ENCODE results near the gene CYTH3. TPM values are rescaled to one million over a fixed set of nuclear protein-coding genes. Genes with fewer than 3 reads are reported as not detected.
"Not testable (repeated sequence)": the region's sequence is repeated elsewhere in the genome, so short reads cannot be mapped to it uniquely, and the experiment has no call there.

Gene CYTH3
- total and polyA plus RNA-seq, 7 experiments from 2014 or later: 0.99 to 9.5 (median 3.1) TPM

DNA sequence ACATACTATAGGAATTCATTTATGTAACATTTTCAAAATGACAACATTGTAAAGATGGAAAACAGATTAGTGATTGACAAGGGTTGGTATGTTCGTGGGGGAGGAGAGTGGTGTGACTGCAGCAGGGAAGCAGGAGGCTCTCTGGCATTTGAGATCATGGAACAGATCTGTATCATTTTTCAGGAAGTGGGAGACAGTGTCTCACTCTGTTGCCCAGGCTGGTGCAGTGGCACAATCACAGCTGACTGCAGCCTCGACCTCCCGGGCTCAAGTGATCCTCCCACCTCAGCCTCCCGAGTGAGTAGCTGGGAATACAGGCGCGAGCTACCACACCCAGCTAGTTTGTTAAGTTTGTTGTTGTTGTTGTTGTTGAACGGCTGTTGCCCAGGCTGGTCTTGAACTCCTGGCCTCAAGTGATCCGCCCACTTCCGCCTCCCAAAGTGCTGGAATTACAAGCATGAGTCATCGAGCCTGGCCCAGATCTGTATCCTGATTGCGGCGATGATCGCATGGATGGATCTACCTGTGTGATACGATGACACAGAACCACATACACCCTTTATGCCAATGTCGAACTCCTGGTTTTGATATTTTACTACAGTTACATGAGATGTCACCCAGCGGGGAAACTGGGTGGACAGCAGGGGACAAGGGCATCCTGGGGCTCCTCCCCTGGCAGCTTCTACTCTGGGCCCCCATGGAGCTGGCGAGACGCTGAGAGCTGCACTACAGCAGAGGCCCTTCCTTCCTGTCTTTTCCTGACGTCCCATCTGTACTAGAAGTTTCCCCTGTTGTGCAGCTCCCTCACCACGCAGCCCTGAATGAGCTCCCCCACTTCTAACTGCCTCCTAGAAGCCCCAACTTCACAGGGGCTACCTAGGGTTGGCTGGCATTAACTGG, 12.3 kb upstream of the CYTH3 start:
- intact Hi-C loops (cut with micrococcal nuclease): no loop called here
- Histone ChIP-seq H3K4me3 (ENCODE audit: low read length) (no peak overlapping the region), H3K27ac (ENCODE audit: low read depth, low read length) (no peak overlapping the region), H3K36me3 (ENCODE audit: control insufficient read depth in 2 of 3, insufficient read depth in 3 of 3, low read length in 3 of 3) (no peaks in the 10 kb centered on the region), H3K9me3 (ENCODE audit: control insufficient read depth in 2 of 3, low read length in 3 of 3) (no peaks in the 10 kb centered on the region), H3K27me3 (ENCODE audit: control insufficient read depth in 2 of 2, insufficient read depth in 2 of 2, low read length in 2 of 2) (no peaks in the 10 kb centered on the region), H3K4me1 (ENCODE audit: control insufficient read depth in 2 of 2, insufficient read depth in 2 of 2, low read length in 2 of 2) (no peaks in the 10 kb centered on the region)
- peaks cover 0 to 1% (median 0%) of the 10 kb centered on the region in 7 donors for H3K4me1 Mint-ChIP-seq
- peaks cover 0 to 2% (median 0%) of the 10 kb centered on the region in 5 donors for H3K27me3 Mint-ChIP-seq
- CTCF ChIA-PET: no interaction called here
- DNase-seq (no peak), ATAC-seq (no peak)
- H3K27ac Mint-ChIP-seq: no peak overlapping the region
- H3K9me3 Mint-ChIP-seq: no peaks in the 10 kb centered on the region
- H3K36me3 Mint-ChIP-seq: no peaks in the 10 kb centered on the region
- no peak overlapping the region for H3K4me3 Mint-ChIP-seq
- POLR2A ChIA-PET: interaction anchor here (0.6 kb wide), 1 partner anchor 71 kb away, joined by 3 read pairs; no protein-coding TSS in a partner anchor

DNA sequence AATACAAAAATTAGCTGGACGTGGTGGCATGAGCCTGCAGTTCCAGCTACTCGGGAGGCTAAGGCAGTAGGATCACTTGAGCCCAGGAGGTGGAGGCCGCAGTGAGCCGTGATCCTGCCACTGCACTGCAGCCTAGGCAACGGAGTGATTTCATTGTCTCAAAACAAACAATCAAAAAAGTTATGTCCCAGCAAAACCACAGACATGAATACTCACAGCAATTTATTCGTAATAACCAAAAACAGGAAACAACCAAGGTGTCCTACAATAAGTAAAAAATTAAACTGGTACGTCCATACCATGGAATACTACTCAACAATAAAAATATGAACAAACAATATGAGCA, 11.6 kb upstream of the CYTH3 start:
- H3K9me3 ChIP-seq (ENCODE audit: control insufficient read depth in 2 of 3, low read length in 3 of 3): no peaks in the 10 kb centered on the region
- intact Hi-C loops (cut with micrococcal nuclease): no loop called here
- no peaks in the 10 kb centered on the region for H3K9me3 Mint-ChIP-seq
- H3K4me3 Mint-ChIP-seq: no peak overlapping the region
- H3K27me3 ChIP-seq (ENCODE audit: control insufficient read depth in 2 of 2, insufficient read depth in 2 of 2, low read length in 2 of 2): no peaks in the 10 kb centered on the region
- H3K27ac ChIP-seq (ENCODE audit: low read depth, low read length): no peak overlapping the region
- no peak for ATAC-seq
- POLR2A ChIA-PET: interaction anchor here (0.6 kb wide), 1 partner anchor 70 kb away, joined by 3 read pairs; no protein-coding TSS in a partner anchor
- CTCF ChIA-PET: no interaction called here
- H3K27me3 Mint-ChIP-seq: peaks cover 0 to 2% (median 0%) of the 10 kb centered on the region in 5 donors
- H3K36me3 ChIP-seq (ENCODE audit: control insufficient read depth in 2 of 3, insufficient read depth in 3 of 3, low read length in 3 of 3): no peaks in the 10 kb centered on the region
- no peak for DNase-seq
- no peaks in the 10 kb centered on the region for H3K4me1 Mint-ChIP-seq
- no peaks in the 10 kb centered on the region for H3K4me1 ChIP-seq (ENCODE audit: control insufficient read depth in 2 of 2, insufficient read depth in 2 of 2, low read length in 2 of 2)
- H3K4me3 ChIP-seq (ENCODE audit: low read length): no peak overlapping the region
- H3K27ac Mint-ChIP-seq: no peak overlapping the region
- no peaks in the 10 kb centered on the region for H3K36me3 Mint-ChIP-seq

DNA sequence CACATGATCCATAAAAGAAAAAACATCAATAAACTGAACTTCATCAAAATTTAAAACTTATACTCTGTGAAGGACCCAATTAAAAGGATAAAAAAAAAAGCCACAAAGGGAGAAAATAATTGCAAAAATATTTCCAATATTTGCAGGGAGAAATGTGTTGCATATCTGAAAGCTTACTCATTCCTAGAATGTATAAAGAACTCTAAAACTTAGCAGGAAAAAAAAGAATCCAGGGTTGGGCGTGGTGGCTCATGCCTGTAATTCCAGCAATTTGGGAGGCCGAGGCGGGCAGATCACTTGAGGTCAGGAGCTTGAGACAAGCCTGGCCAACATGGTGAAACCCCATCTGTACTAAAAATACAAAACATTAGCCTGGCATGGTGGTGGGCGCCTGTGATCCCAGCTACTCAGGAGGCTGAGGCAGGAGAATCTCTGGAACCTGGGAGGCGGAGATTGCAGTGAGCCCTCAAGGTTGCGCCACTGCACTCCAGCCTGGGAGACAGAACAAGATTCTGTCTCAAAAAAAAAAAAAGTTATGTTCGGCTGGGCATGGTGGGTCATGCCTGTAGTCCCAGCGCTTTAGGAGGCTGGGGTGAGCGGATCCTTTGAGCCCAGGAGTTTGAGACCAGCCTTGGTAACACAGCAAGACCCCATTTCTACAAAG, 11.1 kb upstream of the CYTH3 start:
- DNase-seq; CTCF ChIA-PET; H3K4me3 Mint-ChIP-seq; H3K27me3 Mint-ChIP-seq; H3K36me3 Mint-ChIP-seq; H3K36me3 ChIP-seq (ENCODE audit: control insufficient read depth in 2 of 3, insufficient read depth in 3 of 3, low read length in 3 of 3); H3K27ac ChIP-seq (ENCODE audit: low read depth, low read length); H3K4me3 ChIP-seq (ENCODE audit: low read length); H3K9me3 Mint-ChIP-seq; H3K4me1 ChIP-seq (ENCODE audit: control insufficient read depth in 2 of 2, insufficient read depth in 2 of 2, low read length in 2 of 2); H3K27me3 ChIP-seq (ENCODE audit: control insufficient read depth in 2 of 2, insufficient read depth in 2 of 2, low read length in 2 of 2); ATAC-seq; H3K27ac Mint-ChIP-seq; H3K4me1 Mint-ChIP-seq; H3K9me3 ChIP-seq (ENCODE audit: control insufficient read depth in 2 of 3, low read length in 3 of 3); intact Hi-C loops (cut with micrococcal nuclease): not testable (repeated sequence)
- POLR2A ChIA-PET: interaction anchor here (0.6 kb wide), 1 partner anchor 69 kb away, joined by 3 read pairs; no protein-coding TSS in a partner anchor

DNA sequence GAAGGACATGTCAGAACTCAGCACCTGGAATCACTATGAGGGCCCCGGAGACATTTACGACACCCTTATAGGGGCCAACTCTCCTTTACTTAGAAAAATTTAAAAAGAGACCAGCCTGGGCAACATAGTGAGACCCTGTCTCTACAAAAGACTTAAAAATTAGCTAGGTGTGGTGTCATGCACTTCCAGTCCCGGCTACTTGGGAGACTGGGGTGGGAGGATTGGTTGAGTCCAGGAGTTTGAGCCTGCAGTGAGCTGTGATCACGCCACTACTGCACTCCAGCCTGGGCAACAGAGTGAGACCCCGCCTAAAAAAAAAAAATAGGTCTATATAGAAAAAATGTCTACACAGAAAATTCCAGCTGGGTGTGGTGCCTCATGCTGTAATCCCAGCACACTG, 7.5 kb upstream of the CYTH3 start:
- Mint-ChIP-seq H3K27me3 (peaks cover 0 to 7% (median 0%) of the 10 kb centered on the region in 5 donors), H3K27ac (no peak overlapping the region), H3K4me1 (no peaks in the 10 kb centered on the region), H3K36me3 (no peaks in the 10 kb centered on the region), H3K9me3 (no peaks in the 10 kb centered on the region), H3K4me3 (no peak overlapping the region)
- intact Hi-C loops (cut with micrococcal nuclease): no loop called here
- Histone ChIP-seq H3K36me3 (ENCODE audit: control insufficient read depth in 2 of 3, insufficient read depth in 3 of 3, low read length in 3 of 3) (no peaks in the 10 kb centered on the region), H3K27me3 (ENCODE audit: control insufficient read depth in 2 of 2, insufficient read depth in 2 of 2, low read length in 2 of 2) (no peaks in the 10 kb centered on the region), H3K4me1 (ENCODE audit: control insufficient read depth in 2 of 2, insufficient read depth in 2 of 2, low read length in 2 of 2) (no peaks in the 10 kb centered on the region), H3K9me3 (ENCODE audit: control insufficient read depth in 2 of 3, low read length in 3 of 3) (no peaks in the 10 kb centered on the region), H3K4me3 (ENCODE audit: low read length) (no peak overlapping the region), H3K27ac (ENCODE audit: low read depth, low read length) (no peak overlapping the region)
- CTCF ChIA-PET: no interaction called here
- ATAC-seq (no peak), DNase-seq (no peak)
- POLR2A ChIA-PET: no interaction called here

DNA sequence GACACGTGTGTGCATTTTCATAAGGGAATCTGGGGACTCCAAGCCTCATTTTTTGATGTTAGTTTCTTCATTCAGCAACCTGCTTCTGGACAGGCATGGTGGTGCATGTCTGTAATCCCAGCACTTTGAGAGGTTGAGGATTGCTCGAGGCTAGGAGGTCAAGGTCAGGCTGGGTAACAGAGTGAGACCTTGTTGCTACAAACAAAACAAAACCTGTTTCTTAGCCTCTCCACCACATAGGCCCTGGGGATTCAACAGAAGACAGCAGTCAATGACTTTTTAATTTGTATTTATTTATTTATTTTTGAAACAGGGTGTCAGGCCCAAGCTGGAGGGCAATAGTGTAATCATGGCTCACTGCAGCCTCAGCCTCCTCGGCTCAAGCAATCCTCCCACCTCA, 6.9 kb upstream of the CYTH3 start:
- Histone ChIP-seq H3K9me3 (ENCODE audit: control insufficient read depth in 2 of 3, low read length in 3 of 3) (no peaks in the 10 kb centered on the region), H3K4me1 (ENCODE audit: control insufficient read depth in 2 of 2, insufficient read depth in 2 of 2, low read length in 2 of 2) (no peaks in the 10 kb centered on the region), H3K27me3 (ENCODE audit: control insufficient read depth in 2 of 2, insufficient read depth in 2 of 2, low read length in 2 of 2) (no peaks in the 10 kb centered on the region), H3K27ac (ENCODE audit: low read depth, low read length) (no peak overlapping the region), H3K36me3 (ENCODE audit: control insufficient read depth in 2 of 3, insufficient read depth in 3 of 3, low read length in 3 of 3) (no peaks in the 10 kb centered on the region), H3K4me3 (ENCODE audit: low read length) (no peak overlapping the region)
- DNase-seq: no peak
- ChIA-PET CTCF (no interaction called here), POLR2A (no interaction called here)
- intact Hi-C loops (cut with micrococcal nuclease): no loop called here
- no peak overlapping the region for H3K4me3 Mint-ChIP-seq
- H3K36me3 Mint-ChIP-seq: no peaks in the 10 kb centered on the region
- peaks cover 0 to 11% (median 0%) of the 10 kb centered on the region in 5 donors for H3K27me3 Mint-ChIP-seq
- peaks cover 0 to 1% (median 0%) of the 10 kb centered on the region in 7 donors for H3K4me1 Mint-ChIP-seq
- ATAC-seq: no peak
- no peaks in the 10 kb centered on the region for H3K9me3 Mint-ChIP-seq
- no peak overlapping the region for H3K27ac Mint-ChIP-seq

DNA sequence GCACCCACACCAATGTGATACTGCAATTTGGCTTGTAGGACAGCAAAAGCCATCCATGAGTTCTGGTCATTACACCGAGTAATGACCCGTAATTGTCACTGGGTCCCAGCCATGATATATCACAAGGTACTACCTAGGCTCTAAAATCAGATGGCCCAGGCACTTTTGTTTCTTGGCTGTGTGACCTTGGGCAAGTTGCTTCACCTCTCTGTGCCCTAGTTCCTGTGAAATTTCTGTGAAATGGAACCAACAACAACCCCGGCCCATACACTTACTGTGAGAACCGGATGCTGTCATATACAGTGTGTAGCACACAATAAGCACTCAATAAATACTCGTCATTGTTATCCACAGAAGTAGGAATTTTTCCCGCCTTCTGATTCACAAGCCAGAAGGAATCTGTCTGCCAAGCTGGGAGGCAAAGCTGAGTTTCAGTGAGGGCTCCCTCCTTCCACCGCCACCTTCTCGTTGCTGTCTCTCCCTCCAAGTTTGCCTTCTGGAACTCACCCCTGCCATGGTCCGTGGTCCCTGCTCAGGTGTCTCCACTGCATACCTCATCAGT, 6.4 kb upstream of the CYTH3 start:
- ChIA-PET CTCF (no interaction called here), POLR2A (no interaction called here)
- DNase-seq (no peak), ATAC-seq (no peak)
- Mint-ChIP-seq H3K4me3 (no peak overlapping the region), H3K4me1 (peaks cover 0 to 5% (median 0%) of the 10 kb centered on the region in 7 donors), H3K9me3 (no peaks in the 10 kb centered on the region), H3K27ac (no peak overlapping the region), H3K36me3 (no peaks in the 10 kb centered on the region), H3K27me3 (peaks cover 0 to 15% (median 0%) of the 10 kb centered on the region in 5 donors)
- H3K27me3 ChIP-seq (ENCODE audit: control insufficient read depth in 2 of 2, insufficient read depth in 2 of 2, low read length in 2 of 2): no peaks in the 10 kb centered on the region
- no peaks in the 10 kb centered on the region for H3K9me3 ChIP-seq (ENCODE audit: control insufficient read depth in 2 of 3, low read length in 3 of 3)
- no peaks in the 10 kb centered on the region for H3K4me1 ChIP-seq (ENCODE audit: control insufficient read depth in 2 of 2, insufficient read depth in 2 of 2, low read length in 2 of 2)
- no peaks in the 10 kb centered on the region for H3K36me3 ChIP-seq (ENCODE audit: control insufficient read depth in 2 of 3, insufficient read depth in 3 of 3, low read length in 3 of 3)
- H3K4me3 ChIP-seq (ENCODE audit: low read length): no peak overlapping the region
- intact Hi-C loops (cut with micrococcal nuclease): no loop called here
- no peak overlapping the region for H3K27ac ChIP-seq (ENCODE audit: low read depth, low read length)

Data from naive thymus-derived CD4-positive, alpha-beta T cell (primary cell).